Measurements from ENCODE around the gene CAMK2B. TPM values are rescaled to one million over a fixed set of nuclear protein-coding genes. Genes with fewer than 3 reads are reported as not detected.

Gene CAMK2B
- total and polyA plus RNA-seq, 2 experiments from 2014 or later = not detected

GRCh38 chr7:44329888-44330287, 4.5 kb upstream of the CAMK2B start:
- TF ChIP-seq EZH2phosphoT487 (IDR thresholded peaks at IDR 0.05; ENCODE audit: unreplicated experiment) (no peak), NANOG (IDR thresholded peaks at IDR 0.05; ENCODE audit: borderline replicate concordance) (no peak), CTCF (conservative IDR thresholded peaks at IDR 0.05; ENCODE audit: low read depth in 2 of 2) (no peak), ZNF462 (CRISPR knock-in tag; IDR thresholded peaks at IDR 0.05) (no peak), ZNF114 (CRISPR knock-in tag; IDR thresholded peaks at IDR 0.05) (no peak)
- no peaks in the 10 kb centered on the region for H3F3A ChIP-seq (replicated peaks; ENCODE audit: low read depth)
- no peaks in the 10 kb centered on the region for H3K36me3 ChIP-seq (ENCODE audit: insufficient read depth)
- no peak overlapping the region for H3K4me3 ChIP-seq
- Mint-ChIP-seq H3K4me1 (peaks cover 12% of the 10 kb centered on the region; the same call in 2 of the 3 replicates), H3K27ac (no peak overlapping the region), H3K27me3 (ENCODE audit: insufficient read depth, low read depth, poor library complexity) (peaks cover 22% of the 10 kb centered on the region), H3K9me3 (no peaks in the 10 kb centered on the region; the same call in 2 of the 3 replicates), H3K36me3 (ENCODE audit: low read depth) (peaks cover 3% of the 10 kb centered on the region; the same call in 1 of the 3 replicates), H3K4me3 (no peak overlapping the region)
- H3K27me3 ChIP-seq (ENCODE audit: insufficient read depth) = peaks cover 23% of the 10 kb centered on the region
- DNase-seq (ENCODE audit: low spot score) = no peak
- H4K20me1 ChIP-seq (replicated peaks; ENCODE audit: insufficient read depth) = no peaks in the 10 kb centered on the region
- ATAC-seq = no peak
- H2AFZ ChIP-seq = no peak overlapping the region
- no peak overlapping the region for H3K4me2 ChIP-seq
- H3K4me1 ChIP-seq (ENCODE audit: insufficient read depth) = no peaks in the 10 kb centered on the region
- no peaks in the 10 kb centered on the region for H3K79me2 ChIP-seq (replicated peaks; ENCODE audit: insufficient read depth)
- H3K27ac ChIP-seq (ENCODE audit: low read depth) = no peak overlapping the region
- H3K9me2 ChIP-seq (ENCODE audit: insufficient read depth) = peaks cover 2% of the 10 kb centered on the region; the same call in 1 of the 2 replicates

Data from GM23338 (cell line).